GM12891 (cell line): ENCODE results near the gene ITPA.

ENCODE experiments used
- POLR2A ChIP-seq: IDR thresholded peaks from 2 replicates; pipeline ENCODE4 v1.6.1; 2011; ENCODE audit warnings: low read depth, low read length, control low read depth
- POLR2AphosphoS5 ChIP-seq: IDR thresholded peaks from 2 replicates; pipeline ENCODE4 v1.6.1; 2011; ENCODE audit warnings: low read depth, low read length, control low read depth
- SPI1 ChIP-seq: IDR thresholded peaks from 2 replicates; pipeline ENCODE4 v1.6.1; 2011; ENCODE audit warnings: low read depth, low read length, control low read depth
- TAF1 ChIP-seq: IDR thresholded peaks from 2 replicates; pipeline ENCODE4 v1.6.1; 2011; ENCODE audit warnings: low read depth, low read length, control low read depth

DNA sequence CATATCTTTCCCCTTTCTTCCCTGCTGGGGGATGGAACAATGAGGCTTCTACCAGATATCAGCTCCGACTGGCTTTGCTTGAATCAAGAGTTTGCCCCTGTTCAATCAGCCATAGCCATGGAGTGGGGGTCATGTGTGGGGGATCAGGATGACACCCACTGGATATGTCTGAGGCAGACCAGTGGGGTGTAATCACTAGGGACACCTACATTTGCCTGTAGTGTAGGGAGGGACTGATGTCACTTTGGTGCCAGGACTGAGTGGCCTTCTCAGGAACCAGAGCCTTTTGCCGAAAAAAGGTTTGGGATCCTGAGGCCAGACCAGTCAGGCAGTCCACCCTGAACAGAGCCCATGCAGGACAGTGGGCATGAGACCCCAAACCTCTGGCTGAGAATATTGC, 1.0 kb downstream of the ITPA start:
- no peak for TF ChIP-seq POLR2AphosphoS5
- TF ChIP-seq TAF1, result no peak
- no peak for TF ChIP-seq POLR2A
- TF ChIP-seq SPI1, result no peak
